Gastrocnemius medialis (tissue), 4 donors: ENCODE results near the gene CCDC85C. TPM values are rescaled to one million over a fixed set of nuclear protein-coding genes. Genes with fewer than 3 reads are reported as not detected.

Source experiments
- ATAC-seq, 2 donors: fragments of 150-250 bp; one replicate each; pipeline ENCODE4 v1.9.1; 2016
- DNase-seq, 2 donors: peaks; one replicate each; pipeline ENCODE4 v3.0.0-alpha.2; 2019
- H3K27ac ChIP-seq, 4 donors: fragments of 200-600 bp; sonication (generic); 1 replicate in 1 of 4; 2 replicates in 3 of 4; pipeline ENCODE4 v1.5.1; 2016 to 2018; ENCODE audit warnings: mild to moderate bottlenecking in 2 of 4, moderate library complexity in 1 of 4
- H3K27me3 ChIP-seq, 3 donors: fragments of 200-600 bp; sonication (generic) in 2 of 3; 1 replicate in 1 of 3; 2 replicates in 2 of 3; pipeline versions ENCODE4 v1.5.1 to v1.6.0; 2016 to 2019; ENCODE audit warnings: mild to moderate bottlenecking in 1 of 3, moderate library complexity in 1 of 3
- H3K36me3 ChIP-seq, 2 donors: fragments of 200-600 bp; sonication (generic) in 1 of 2; one replicate each; pipeline ENCODE4 v1.5.1; 2017 to 2018
- H3K4me1 ChIP-seq, 2 donors: fragments of 200-600 bp; sonication (generic) in 1 of 2; one replicate each; pipeline ENCODE4 v1.5.1; 2016 to 2017; ENCODE audit warnings: mild to moderate bottlenecking in 2 of 2
- H3K4me3 ChIP-seq, 4 donors: fragments of 200-600 bp; sonication (generic) in 3 of 4; 1 replicate in 1 of 4; 2 replicates in 3 of 4; pipeline ENCODE4 v1.5.1; 2016 to 2019; ENCODE audit warnings: mild to moderate bottlenecking in 2 of 4
- H3K9me3 ChIP-seq, 3 donors: fragments of 200-600 bp; sonication (generic) in 2 of 3; 1 replicate in 1 of 3; 2 replicates in 2 of 3; pipeline ENCODE4 v1.5.1; 2016 to 2019
- CTCF ChIP-seq, 5 experiments: fragments of 450-650 bp in 3 of 5; fragments of 200-600 bp in 2 of 5; sonication (generic) in 2 of 5; IDR thresholded peaks in 4 of 5; conservative IDR thresholded peaks in 1 of 5; 1 replicate in 4 of 5; 2 replicates in 1 of 5; pipeline ENCODE4 v1.5.1; 2016 to 2019; ENCODE audit warnings: antibody characterized with exemption in 5 of 5, mild to moderate bottlenecking in 3 of 5, moderate library complexity in 3 of 5
- POLR2A ChIP-seq, 2 donors: fragments of 450-650 bp; IDR thresholded peaks; one replicate each; pipeline ENCODE4 v1.6.1; 2017; ENCODE audit warnings: antibody characterized with exemption in 2 of 2, mild to moderate bottlenecking in 2 of 2, moderate library complexity in 2 of 2
- in situ Hi-C, 4 donors: fragments of 200-750 bp; cut with MboI; loops; one replicate each; pipeline versions ENCODE4 v1.15.0 to v1.8.0; 2017; ENCODE audit warnings: low sequenced_read_pairs in 4 of 4
- intact Hi-C: fragments of 100-400 bp; cut with DNase I; formaldehyde crosslinking; loops from one replicate; pipeline ENCODE4 v1.15.1; 2023; ENCODE audit warnings: low total_unique reads
- total RNA-seq, 4 donors: library from RNA; depleted of rRNA; stranded (reverse); fragments of >200 nt; gene quantifications; one replicate each; pipeline versions ENCODE4 v1.1.0 to v1.2.3, GENCODE V29; 2016

CCDC85C gene
- total RNA-seq, 4 donors from 2014 or later, result 7.9 to 32.8 (median 15.4) TPM

- peaks cover 42 to 60% of the 10 kb centered on the region in 2 donors for H3K4me1 ChIP-seq
- TF ChIP-seq CTCF (IDR thresholded peaks at IDR 0.05 in 4 of 5, conservative IDR thresholded peaks at IDR 0.05 in 1 of 5), result peak in 1 of 5 experiments; percentile 12
- TF ChIP-seq POLR2A (IDR thresholded peaks at IDR 0.05), result peak; percentile 92 to 96
- intact Hi-C loops, result loop anchor here (1.0 kb wide), 2 partner anchors 123 to 203 kb away; partner anchors contain the start of genes CCDC85C and CYP46A1
- H3K27me3 ChIP-seq, result no peaks in the 10 kb centered on the region
- H3K4me3 ChIP-seq, result peak within 1 kb of the TSS; percentile 89 to 100 (median 94)
- peak within 1 kb of the TSS; percentile 92 to 98 (median 95) for H3K27ac ChIP-seq
- in situ Hi-C loops, result no loop called here
- ATAC-seq, result peak; percentile 85 to 87
- H3K36me3 ChIP-seq, result no peaks in the 10 kb centered on the region
- peak; percentile 100 for DNase-seq
- H3K9me3 ChIP-seq, result no peaks in the 10 kb centered on the region
These were observed 122.9 kb downstream of the CCDC85C start, which contains the start of gene CCNK for GRCh38 chr14:99480917-99481744. TSS of gene CCNK (plus strand) at chr14:99481409. CDS start at chr14:99492678, 11,269 bp downstream.

GRCh38 chr14:99479906-99480869, 123.8 kb downstream of the CCDC85C start, which contains the start of gene SETD3:
TSS of gene SETD3 (minus strand) at chr14:99480859. CDS start at chr14:99465805, 15,054 bp downstream.
- Histone ChIP-seq H3K4me1 (peaks cover 51 to 65% of the 10 kb centered on the region in 2 donors), H3K27me3 (no peaks in the 10 kb centered on the region), H3K4me3 (peak within 1 kb of the TSS; percentile 89 to 100 (median 94)), H3K36me3 (no peaks in the 10 kb centered on the region), H3K27ac (peak within 1 kb of the TSS; percentile 92 to 98 (median 95)), H3K9me3 (no peaks in the 10 kb centered on the region)
- TF ChIP-seq CTCF (IDR thresholded peaks at IDR 0.05 in 4 of 5, conservative IDR thresholded peaks at IDR 0.05 in 1 of 5) (peak; percentile 5 to 43 (median 17)), POLR2A (IDR thresholded peaks at IDR 0.05) (peak; percentile 78 to 82)
- in situ Hi-C loops, result no loop called here
- intact Hi-C loops, result no loop called here
- ATAC-seq, result peak; percentile 43 to 48
- DNase-seq, result peak; percentile 66 to 85

GRCh38 chr14:99479160-99479905, 124.7 kb downstream of the CCDC85C start:
- intact Hi-C loops (no loop called here), in situ Hi-C loops (no loop called here)
- Histone ChIP-seq H3K4me3 (peak overlapping the region; percentile 62 to 93 (median 75)), H3K9me3 (no peaks in the 10 kb centered on the region), H3K4me1 (peaks cover 60 to 68% of the 10 kb centered on the region in 2 donors), H3K27ac (peak overlapping the region; percentile 92 to 98 (median 95)), H3K27me3 (no peaks in the 10 kb centered on the region), H3K36me3 (no peaks in the 10 kb centered on the region)
- no peak for TF ChIP-seq CTCF (IDR thresholded peaks at IDR 0.05 in 4 of 5, conservative IDR thresholded peaks at IDR 0.05 in 1 of 5)
- no peak for DNase-seq
- no peak for ATAC-seq

GRCh38 chr14:99478128-99478527, 125.9 kb downstream of the CCDC85C start:
- TF ChIP-seq CTCF (IDR thresholded peaks at IDR 0.05 in 4 of 5, conservative IDR thresholded peaks at IDR 0.05 in 1 of 5) (no peak), POLR2A (IDR thresholded peaks at IDR 0.05) (no peak)
- no peaks in the 10 kb centered on the region for H3K9me3 ChIP-seq
- H3K27ac ChIP-seq, result peak overlapping the region; percentile 92 to 98 (median 95)
- H3K36me3 ChIP-seq, result no peaks in the 10 kb centered on the region
- no peak for ATAC-seq
- in situ Hi-C loops (no loop called here), intact Hi-C loops (no loop called here)
- peaks cover 61 to 62% of the 10 kb centered on the region in 2 donors for H3K4me1 ChIP-seq
- no peak for DNase-seq
- H3K4me3 ChIP-seq, result peak overlapping the region in 1 of 4 donors; percentile 33
- H3K27me3 ChIP-seq, result no peaks in the 10 kb centered on the region
